Caco-2 (cell line): ENCODE measurements around the gene DNHD1. TPM values are rescaled to one million over a fixed set of nuclear protein-coding genes. Genes with fewer than 3 reads are reported as not detected.

Experiments used
- BruUV-seq: library from RNA; stranded (reverse); fragments of 400-500 nt; replicated peaks from 2 replicates; lab custom pipeline; 2021; lab: Mats Ljungman, UMichigan
- CTCF ChIA-PET: fragments of 300-600 bp; sonication (Branson Sonifier 250); formaldehyde crosslinking; loops from one replicate; lab custom pipeline; 2022; ENCODE audit warnings: antibody characterized with exemption; lab: Charles Lee
- POLR2A ChIA-PET: fragments of 300-600 bp; sonication (Branson Sonifier 250); formaldehyde crosslinking; loops from one replicate; lab custom pipeline; 2022; ENCODE audit warnings: antibody characterized with exemption; lab: Charles Lee
- DNase-seq, 2 experiments: peaks; one replicate each; pipeline versions ENCODE4 v3.0.0 to v3.0.0-alpha.2; 2020 to 2022
- H3K27me3 ChIP-seq: replicated peaks from 2 replicates; pipeline ENCODE4 v1.6.0; 2011; ENCODE audit warnings: low read length; ENCODE audit not compliant: control insufficient read depth, insufficient read depth
- H3K36me3 ChIP-seq: 2 replicates; pipeline ENCODE4 v1.5.1; 2011; ENCODE audit warnings: low read length; ENCODE audit not compliant: control insufficient read depth, insufficient read depth
- H3K4me1 ChIP-seq: fragments of 250-450 bp; sonication (Bioruptor Pico); 2 replicates; pipeline ENCODE4 v1.5.1; 2020; ENCODE audit warnings: mild to moderate bottlenecking
- H3K4me3 ChIP-seq: 2 replicates; pipeline ENCODE4 v1.5.1; 2011; ENCODE audit warnings: low read depth, mild to moderate bottlenecking, control low read depth, low read length
- H3K9me3 ChIP-seq: fragments of 250-450 bp; sonication (Bioruptor Pico); 2 replicates; pipeline ENCODE4 v1.5.1; 2020; ENCODE audit warnings: mild to moderate bottlenecking, moderate library complexity
- H3K27ac Mint-ChIP-seq: one replicate; pipeline ENCODE4 v1.8.0; 2022; ENCODE audit warnings: mixed read lengths; ENCODE audit not compliant: unreplicated experiment
- H3K27me3 Mint-ChIP-seq: one replicate; pipeline ENCODE4 v1.8.0; 2022; ENCODE audit warnings: mixed read lengths; ENCODE audit not compliant: insufficient read depth, unreplicated experiment
- H3K36me3 Mint-ChIP-seq: one replicate; pipeline ENCODE4 v1.8.0; 2022; ENCODE audit warnings: mild to moderate bottlenecking, mixed read lengths; ENCODE audit not compliant: insufficient read depth, unreplicated experiment
- H3K4me1 Mint-ChIP-seq: one replicate; pipeline ENCODE4 v1.8.0; 2022; ENCODE audit warnings: low read depth, mixed read lengths; ENCODE audit not compliant: unreplicated experiment
- H3K4me3 Mint-ChIP-seq: one replicate; pipeline ENCODE4 v1.8.0; 2022; ENCODE audit warnings: mild to moderate bottlenecking, moderate library complexity, mixed read lengths; ENCODE audit not compliant: unreplicated experiment
- H3K9me3 Mint-ChIP-seq: one replicate; pipeline ENCODE4 v1.8.0; 2022; ENCODE audit warnings: mixed read lengths; ENCODE audit not compliant: unreplicated experiment
- CTCF ChIP-seq, 2 experiments: fragments of 200-600 bp in 1 of 2; IDR thresholded peaks; 1 replicate in 1 of 2; 2 replicates in 1 of 2; pipeline versions ENCODE4 v1.5.1 to v1.8.0; 2011 to 2022; ENCODE audit warnings: antibody characterized with exemption in 1 of 2, control low read depth in 1 of 2, inconsistent platforms in 1 of 2, low read depth in 1 of 2, low read length in 1 of 2, mild to moderate bottlenecking in 1 of 2, moderate library complexity in 1 of 2; ENCODE audit not compliant: insufficient read depth in 1 of 2, severe bottlenecking in 1 of 2, unreplicated experiment in 1 of 2
- intact Hi-C: fragments of 100-400 bp; cut with micrococcal nuclease; formaldehyde crosslinking; loops from one replicate; pipeline ENCODE4 v1.10.0; 2022; ENCODE audit not compliant: unreplicated experiment
- total RNA-seq: library from RNA; stranded (reverse); gene quantifications from 2 replicates; pipeline ENCODE4 v1.2.3, GENCODE V29; 2022

The DNHD1 gene
- total RNA-seq, 1 experiment from 2014 or later: 5.7 TPM

- POLR2A ChIA-PET: no interaction called here
- 0 out of 2 replicates have a peak, but pooled peaks cover 3% of the 10 kb centered on the region for H3K36me3 ChIP-seq
- Mint-ChIP-seq H3K4me1 (no peaks in the 10 kb centered on the region), H3K27me3 (no peaks in the 10 kb centered on the region), H3K27ac (no peak overlapping the region), H3K4me3 (no peak overlapping the region), H3K9me3 (no peaks in the 10 kb centered on the region), H3K36me3 (no peaks in the 10 kb centered on the region)
- H3K4me3 ChIP-seq: no peak overlapping the region
- no peak for DNase-seq
- intact Hi-C loops: loop anchor here (10.0 kb wide), 2 partner anchors 220 to 380 kb away; partner anchors contain the start of genes CNGA4, FHIP1B and SMPD1
- H3K27me3 ChIP-seq: no peaks in the 10 kb centered on the region
- no peaks in the 10 kb centered on the region for H3K9me3 ChIP-seq
- CTCF ChIA-PET: no interaction called here
- no TSS peak for BruUV-seq
- peaks cover 14% of the 10 kb centered on the region for H3K4me1 ChIP-seq
- no peak for TF ChIP-seq CTCF (IDR thresholded peaks at IDR 0.05; ENCODE audit: insufficient read depth in 1 of 2, low read depth in 1 of 2, low read length in 1 of 2, severe bottlenecking in 1 of 2, unreplicated experiment in 1 of 2)
Measured at GRCh38 chr11:6614446-6614845, 117.4 kb downstream of the DNHD1 start.

DNA sequence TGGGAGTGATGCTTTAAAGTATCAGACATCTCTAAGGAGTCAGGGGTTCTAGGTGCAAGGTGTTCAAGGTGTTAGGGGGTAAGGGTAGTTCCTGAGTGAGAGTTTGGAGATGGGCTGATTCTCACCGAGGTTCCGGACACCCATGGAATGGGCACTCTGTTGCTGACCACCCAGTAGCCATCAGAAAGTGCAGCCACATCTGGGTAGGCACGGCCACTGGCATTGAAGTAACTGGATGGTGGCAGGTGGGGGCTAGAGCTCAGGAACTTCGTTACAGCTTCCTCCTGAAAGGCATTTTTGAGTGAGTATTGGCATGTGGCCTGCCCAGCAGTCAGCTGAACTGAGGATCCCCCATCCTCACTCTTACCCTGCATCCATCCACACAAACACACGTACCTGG, 118.0 kb downstream of the DNHD1 start:
- H3K4me3 ChIP-seq: no peak overlapping the region
- Mint-ChIP-seq H3K27me3 (no peaks in the 10 kb centered on the region), H3K27ac (no peak overlapping the region), H3K4me3 (no peak overlapping the region), H3K9me3 (no peaks in the 10 kb centered on the region), H3K4me1 (no peaks in the 10 kb centered on the region), H3K36me3 (no peaks in the 10 kb centered on the region)
- H3K27me3 ChIP-seq: no peaks in the 10 kb centered on the region
- intact Hi-C loops: loop anchor here (10.0 kb wide), 2 partner anchors 220 to 380 kb away; partner anchors contain the start of genes CNGA4, FHIP1B and SMPD1
- H3K36me3 ChIP-seq: 0 out of 2 replicates have a peak, but pooled peaks cover 3% of the 10 kb centered on the region
- DNase-seq: no peak
- ChIA-PET CTCF (no interaction called here), POLR2A (no interaction called here)
- TF ChIP-seq CTCF (IDR thresholded peaks at IDR 0.05; ENCODE audit: insufficient read depth in 1 of 2, low read depth in 1 of 2, low read length in 1 of 2, severe bottlenecking in 1 of 2, unreplicated experiment in 1 of 2): no peak
- H3K4me1 ChIP-seq: peaks cover 14% of the 10 kb centered on the region
- no TSS peak for BruUV-seq
- no peaks in the 10 kb centered on the region for H3K9me3 ChIP-seq

DNA sequence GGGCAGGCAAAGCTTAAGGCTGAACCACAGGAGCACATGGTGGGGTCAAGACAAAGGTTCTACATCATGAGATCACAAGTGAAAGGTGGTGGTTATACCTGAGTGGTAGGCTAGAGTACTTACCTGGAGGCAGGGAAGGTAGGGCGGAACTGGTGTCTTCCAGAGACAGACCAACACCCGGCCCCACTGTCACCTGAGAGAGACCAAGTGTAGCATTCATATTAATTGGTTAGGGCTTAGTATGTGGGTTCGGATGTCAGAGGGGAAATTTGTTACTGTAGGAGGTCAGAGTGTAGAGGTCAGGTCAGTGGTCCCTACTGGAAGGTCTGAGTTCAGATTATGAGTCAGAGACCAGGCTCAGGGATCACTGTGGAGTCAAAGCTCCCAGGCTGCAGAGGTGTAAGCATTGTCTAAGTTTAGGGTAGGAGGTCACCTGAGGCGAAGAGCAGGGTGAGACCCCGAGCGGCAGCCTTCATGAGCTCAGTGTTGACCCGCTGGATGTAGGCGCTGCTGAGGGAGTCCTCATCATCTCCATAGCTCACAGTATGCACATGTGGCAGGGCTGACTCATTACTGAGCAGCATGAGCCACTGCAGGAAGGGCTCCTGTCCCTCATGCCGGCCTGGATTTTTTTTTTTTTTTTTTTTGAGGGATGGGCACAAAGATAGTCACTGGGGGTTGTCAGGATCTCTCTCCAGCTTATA, 119.0 kb downstream of the DNHD1 start:
- Mint-ChIP-seq H3K9me3 (no peaks in the 10 kb centered on the region), H3K27ac (no peak overlapping the region), H3K4me3 (no peak overlapping the region), H3K36me3 (no peaks in the 10 kb centered on the region), H3K27me3 (no peaks in the 10 kb centered on the region), H3K4me1 (no peaks in the 10 kb centered on the region)
- DNase-seq: no peak
- 0 out of 2 replicates have a peak, but pooled peaks cover 2% of the 10 kb centered on the region for H3K36me3 ChIP-seq
- no peak overlapping the region for H3K4me3 ChIP-seq
- H3K9me3 ChIP-seq: no peaks in the 10 kb centered on the region
- no peak for TF ChIP-seq CTCF (IDR thresholded peaks at IDR 0.05; ENCODE audit: insufficient read depth in 1 of 2, low read depth in 1 of 2, low read length in 1 of 2, severe bottlenecking in 1 of 2, unreplicated experiment in 1 of 2)
- BruUV-seq: no TSS peak
- peaks cover 9% of the 10 kb centered on the region for H3K4me1 ChIP-seq
- POLR2A ChIA-PET: no interaction called here
- no peaks in the 10 kb centered on the region for H3K27me3 ChIP-seq
- CTCF ChIA-PET: no interaction called here
- intact Hi-C loops: loop anchor here (10.0 kb wide), 2 partner anchors 221 to 381 kb away; partner anchors contain the start of genes CNGA4, FHIP1B and SMPD1
